ENCODE results near the gene CRAT.

The CRAT gene

GRCh38 chr9:129100383-129101169, 10.0 kb downstream of the CRAT start:
- no peak for DNase-seq (ENCODE audit: low read depth)
- TF ChIP-seq, protein P1, sequence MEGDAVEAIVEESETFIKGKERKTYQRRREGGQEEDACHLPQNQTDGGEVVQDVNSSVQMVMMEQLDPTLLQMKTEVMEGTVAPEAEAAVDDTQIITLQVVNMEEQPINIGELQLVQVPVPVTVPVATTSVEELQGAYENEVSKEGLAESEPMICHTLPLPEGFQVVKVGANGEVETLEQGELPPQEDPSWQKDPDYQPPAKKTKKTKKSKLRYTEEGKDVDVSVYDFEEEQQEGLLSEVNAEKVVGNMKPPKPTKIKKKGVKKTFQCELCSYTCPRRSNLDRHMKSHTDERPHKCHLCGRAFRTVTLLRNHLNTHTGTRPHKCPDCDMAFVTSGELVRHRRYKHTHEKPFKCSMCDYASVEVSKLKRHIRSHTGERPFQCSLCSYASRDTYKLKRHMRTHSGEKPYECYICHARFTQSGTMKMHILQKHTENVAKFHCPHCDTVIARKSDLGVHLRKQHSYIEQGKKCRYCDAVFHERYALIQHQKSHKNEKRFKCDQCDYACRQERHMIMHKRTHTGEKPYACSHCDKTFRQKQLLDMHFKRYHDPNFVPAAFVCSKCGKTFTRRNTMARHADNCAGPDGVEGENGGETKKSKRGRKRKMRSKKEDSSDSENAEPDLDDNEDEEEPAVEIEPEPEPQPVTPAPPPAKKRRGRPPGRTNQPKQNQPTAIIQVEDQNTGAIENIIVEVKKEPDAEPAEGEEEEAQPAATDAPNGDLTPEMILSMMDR (conservative IDR thresholded peaks at IDR 0.05; ENCODE audit: control insufficient read depth, insufficient read depth, low read depth, low read length): no peak
- H3K4me3 ChIP-seq (ENCODE audit: control insufficient read depth, low read depth, low read length): no peak overlapping the region

DNA sequence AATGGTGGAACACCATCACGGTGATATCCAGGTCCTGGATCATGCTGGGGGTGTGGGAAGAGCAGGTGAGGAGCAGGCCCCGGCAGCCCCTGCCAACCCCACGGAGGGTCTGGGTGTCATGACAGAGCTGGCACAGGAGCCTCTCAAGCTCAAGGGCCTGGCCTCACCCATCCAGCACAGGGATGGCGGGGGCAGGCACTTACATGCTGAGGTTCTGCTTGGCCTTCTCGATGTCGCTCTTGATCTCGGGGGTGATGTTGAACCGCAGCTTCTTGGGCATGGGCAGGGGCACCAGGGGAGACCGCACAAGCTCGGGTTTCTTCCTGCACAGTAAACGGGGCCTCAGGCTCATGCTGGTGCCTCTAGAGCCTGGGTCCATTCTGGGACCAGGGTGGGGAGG, 12.3 kb downstream of the CRAT start:
- TF ChIP-seq, protein P1 (conservative IDR thresholded peaks at IDR 0.05; ENCODE audit: control insufficient read depth, insufficient read depth, low read depth, low read length): no peak
- H3K4me3 ChIP-seq (ENCODE audit: control insufficient read depth, low read depth, low read length): no peak overlapping the region
- no peak for DNase-seq (ENCODE audit: low read depth)

GRCh38 chr9:129097671-129098306, 12.8 kb downstream of the CRAT start:
- TF ChIP-seq, protein P1 (conservative IDR thresholded peaks at IDR 0.05; ENCODE audit: control insufficient read depth, insufficient read depth, low read depth, low read length): no peak
- DNase-seq (ENCODE audit: low read depth): no peak
- H3K4me3 ChIP-seq (ENCODE audit: control insufficient read depth, low read depth, low read length): no peak overlapping the region

GRCh38 chr9:129095908-129096307, 14.7 kb downstream of the CRAT start:
- no peak for DNase-seq (ENCODE audit: low read depth)
- H3K4me3 ChIP-seq (ENCODE audit: control insufficient read depth, low read depth, low read length): no peak overlapping the region
- TF ChIP-seq, protein P1 (conservative IDR thresholded peaks at IDR 0.05; ENCODE audit: control insufficient read depth, insufficient read depth, low read depth, low read length): no peak

DNA sequence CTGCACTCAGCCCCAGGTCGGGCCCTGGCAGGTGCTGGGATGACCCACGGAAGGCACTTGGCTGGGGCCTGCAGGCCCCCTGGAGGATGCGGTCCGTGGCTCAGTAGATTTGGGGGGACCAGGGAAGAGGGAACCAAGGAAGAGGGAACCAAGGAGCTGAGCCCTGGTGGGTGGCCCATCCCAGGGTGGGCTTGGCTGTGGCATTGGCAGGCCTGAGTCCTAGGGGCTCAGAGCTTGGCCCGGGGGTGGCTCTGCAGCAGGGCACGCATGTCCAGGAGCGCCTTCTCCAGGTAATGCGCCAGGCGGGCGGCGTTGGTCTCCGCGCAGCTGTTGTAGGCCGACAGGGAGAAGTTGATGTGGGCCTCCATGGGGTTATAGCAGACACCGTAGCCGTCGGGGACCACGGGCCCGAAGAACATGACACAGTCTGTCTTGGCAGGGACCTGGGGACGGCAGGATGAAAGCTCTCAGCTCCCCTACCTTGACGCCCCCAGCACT, 15.4 kb downstream of the CRAT start:
- TF ChIP-seq, protein P1 (conservative IDR thresholded peaks at IDR 0.05; ENCODE audit: control insufficient read depth, insufficient read depth, low read depth, low read length): no peak
- H3K4me3 ChIP-seq (ENCODE audit: control insufficient read depth, low read depth, low read length): no peak overlapping the region

GRCh38 chr9:129094387-129095169, 16.0 kb downstream of the CRAT start:
- no peak for DNase-seq (ENCODE audit: low read depth)
- TF ChIP-seq, protein P1 (conservative IDR thresholded peaks at IDR 0.05; ENCODE audit: control insufficient read depth, insufficient read depth, low read depth, low read length): no peak
- no peak overlapping the region for H3K4me3 ChIP-seq (ENCODE audit: control insufficient read depth, low read depth, low read length)

More for the DNA sequence above, 15.4 kb downstream of the CRAT start:
- no peak for DNase-seq (ENCODE audit: low read depth)
